Measurements from ENCODE around the gene PCSK4.

The PCSK4 gene

DNA sequence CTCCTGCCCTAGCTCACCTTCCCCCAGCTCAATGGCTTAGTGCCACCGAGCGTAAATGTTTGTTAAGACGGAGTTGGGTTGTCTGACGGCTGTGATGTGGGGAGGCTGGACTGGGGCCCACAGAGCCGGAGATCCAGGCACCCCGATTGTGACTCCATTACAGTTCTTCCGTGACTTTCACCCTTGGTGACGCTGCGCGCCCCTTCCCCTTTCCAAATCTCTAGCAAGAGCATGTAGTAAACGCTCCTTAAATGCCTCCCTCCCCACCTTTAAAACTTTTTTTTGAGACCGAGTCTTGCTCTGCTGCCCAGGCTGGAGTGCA lies 1.7 kb upstream of the PCSK4 start:
- no peak for TF ChIP-seq CTCF (IDR thresholded peaks at IDR 0.05; ENCODE audit: extremely low read depth, insufficient read depth, missing control alignments)
- DNase-seq (ENCODE audit: low spot score) = no peak
- in situ Hi-C loops (cut with MboI; ENCODE audit: low pct_unique_long_range_greater_than_20kb, low sequenced_read_pairs, unreplicated experiment) = no loop called here

GRCh38 chr19:1491114-1491848 lies 1.1 kb upstream of the PCSK4 start, which contains the start of gene REEP6:
Gene REEP6, plus strand, starts transcription at chr19:1491181. Its CDS starts 89 bp downstream, at chr19:1491270.
- in situ Hi-C loops (cut with MboI; ENCODE audit: low pct_unique_long_range_greater_than_20kb, low sequenced_read_pairs, unreplicated experiment) = no loop called here
- no peak for DNase-seq (ENCODE audit: low spot score)
- no peak for TF ChIP-seq CTCF (IDR thresholded peaks at IDR 0.05; ENCODE audit: extremely low read depth, insufficient read depth, missing control alignments)

DNA sequence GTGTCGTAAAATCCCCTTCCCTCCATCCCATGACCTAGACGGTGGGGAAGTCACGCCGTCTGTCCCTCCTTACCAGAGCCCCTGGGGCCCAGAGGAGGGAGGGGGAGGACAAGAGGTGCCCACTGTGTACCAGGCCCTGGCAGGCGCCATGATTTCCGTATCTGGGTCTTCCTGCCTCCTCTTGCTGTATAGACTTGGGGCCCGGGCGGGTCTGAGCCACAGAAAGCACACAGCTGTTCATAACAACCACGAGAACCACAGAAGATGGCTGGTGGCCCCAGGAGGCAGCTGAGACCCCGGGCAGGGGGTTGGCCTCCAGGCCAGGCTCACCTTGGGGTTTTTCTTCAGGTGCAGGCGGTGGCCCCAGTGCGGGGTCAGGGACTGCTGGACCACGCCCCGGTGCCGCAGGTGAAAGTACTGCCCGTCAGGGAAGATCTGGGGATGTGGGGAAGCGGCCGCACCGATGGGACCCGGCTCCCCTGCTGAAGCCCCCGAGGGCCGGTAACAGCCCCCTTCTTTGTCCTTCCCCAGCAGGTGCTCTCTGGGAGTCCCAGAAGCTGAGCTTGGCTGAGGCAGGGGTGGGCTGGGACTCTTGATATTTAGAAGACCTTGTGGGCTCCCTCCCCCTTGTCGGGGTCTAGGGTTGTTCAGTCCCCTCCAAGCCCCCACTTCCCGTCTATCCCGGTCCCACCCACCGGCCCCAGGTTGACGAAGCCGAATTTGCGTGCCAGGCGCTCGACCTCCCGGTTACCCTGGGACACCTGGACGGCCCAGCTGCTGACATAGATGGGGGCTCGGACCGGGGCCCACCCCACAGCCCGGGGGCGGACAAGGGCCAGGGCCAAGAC lies 463 bp downstream of the PCSK4 start:
- TF ChIP-seq CTCF (IDR thresholded peaks at IDR 0.05; ENCODE audit: extremely low read depth, insufficient read depth, missing control alignments) = no peak
- peak; percentile 46 for DNase-seq (ENCODE audit: low spot score)
- in situ Hi-C loops (cut with MboI; ENCODE audit: low pct_unique_long_range_greater_than_20kb, low sequenced_read_pairs, unreplicated experiment) = no loop called here

- no peak for DNase-seq (ENCODE audit: low spot score)
- no peak for TF ChIP-seq CTCF (IDR thresholded peaks at IDR 0.05; ENCODE audit: extremely low read depth, insufficient read depth, missing control alignments)
- in situ Hi-C loops (cut with MboI; ENCODE audit: low pct_unique_long_range_greater_than_20kb, low sequenced_read_pairs, unreplicated experiment) = no loop called here
Observed at GRCh38 chr19:1488282-1488601, 1.9 kb downstream of the PCSK4 start.

DNA sequence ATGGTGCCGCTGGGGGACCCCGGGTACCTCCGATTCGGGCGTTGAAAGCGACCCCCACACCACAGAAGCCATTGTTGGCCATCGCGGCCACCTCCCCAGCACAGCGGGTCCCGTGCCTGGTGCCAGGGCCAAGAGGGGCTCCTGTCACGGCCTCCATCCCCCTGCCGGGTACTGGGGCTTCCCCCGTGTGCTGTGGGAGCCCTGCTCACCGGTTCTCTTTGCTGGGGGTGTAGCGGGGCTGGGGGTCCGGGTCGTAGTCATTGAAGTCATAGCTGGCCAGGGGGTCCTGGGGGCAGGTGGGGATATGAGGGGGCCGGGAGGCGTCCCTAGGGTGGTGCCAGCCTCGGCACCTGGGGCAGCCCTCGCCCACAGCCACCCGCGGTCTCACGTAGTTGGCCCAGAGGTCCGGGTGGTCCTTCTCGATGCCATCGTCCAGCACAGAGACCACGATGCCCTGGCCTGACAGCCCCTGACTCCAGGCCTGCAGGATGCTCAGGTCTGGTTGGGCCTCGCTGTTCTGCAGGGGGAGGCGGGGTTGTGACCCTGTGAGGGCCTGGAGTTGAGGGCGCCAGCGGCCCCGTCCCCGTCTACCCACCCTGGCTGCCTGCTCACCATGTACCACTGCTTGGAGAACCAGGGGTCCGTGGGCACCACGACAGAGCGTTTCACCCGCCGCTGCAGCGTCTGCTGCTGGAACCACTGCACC lies 2.4 kb downstream of the PCSK4 start:
- in situ Hi-C loops (cut with MboI; ENCODE audit: low pct_unique_long_range_greater_than_20kb, low sequenced_read_pairs, unreplicated experiment) = no loop called here
- peak; percentile 14 for DNase-seq (ENCODE audit: low spot score)
- no peak for TF ChIP-seq CTCF (IDR thresholded peaks at IDR 0.05; ENCODE audit: extremely low read depth, insufficient read depth, missing control alignments)

- DNase-seq (ENCODE audit: low spot score) = no peak
- in situ Hi-C loops (cut with MboI; ENCODE audit: low pct_unique_long_range_greater_than_20kb, low sequenced_read_pairs, unreplicated experiment) = no loop called here
- no peak for TF ChIP-seq CTCF (IDR thresholded peaks at IDR 0.05; ENCODE audit: extremely low read depth, insufficient read depth, missing control alignments)
Observed at GRCh38 chr19:1486720-1487575, 3.2 kb downstream of the PCSK4 start.
